ENCODE data around the gene LZIC.

DNA sequence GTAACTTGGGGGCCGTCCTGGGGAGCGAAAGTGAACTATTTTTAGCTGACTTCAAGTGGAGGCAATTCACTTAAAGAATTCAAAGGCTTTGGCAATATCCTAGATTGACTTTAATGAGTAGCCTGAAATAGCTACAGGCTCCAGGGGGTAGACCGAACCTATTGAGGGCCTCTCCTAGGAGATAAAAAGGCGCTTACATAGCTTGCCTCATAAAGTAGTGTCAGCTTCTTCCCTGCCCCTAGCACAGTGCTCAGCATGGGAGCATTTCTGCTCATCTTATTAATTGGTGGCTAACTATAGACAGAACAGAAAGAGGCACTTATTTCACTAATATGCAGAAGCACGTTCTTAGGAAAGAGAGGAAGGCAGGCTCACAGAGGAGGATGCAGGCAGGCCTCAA, 20.8 kb downstream of the LZIC start:
- TF ChIP-seq, protein P1, sequence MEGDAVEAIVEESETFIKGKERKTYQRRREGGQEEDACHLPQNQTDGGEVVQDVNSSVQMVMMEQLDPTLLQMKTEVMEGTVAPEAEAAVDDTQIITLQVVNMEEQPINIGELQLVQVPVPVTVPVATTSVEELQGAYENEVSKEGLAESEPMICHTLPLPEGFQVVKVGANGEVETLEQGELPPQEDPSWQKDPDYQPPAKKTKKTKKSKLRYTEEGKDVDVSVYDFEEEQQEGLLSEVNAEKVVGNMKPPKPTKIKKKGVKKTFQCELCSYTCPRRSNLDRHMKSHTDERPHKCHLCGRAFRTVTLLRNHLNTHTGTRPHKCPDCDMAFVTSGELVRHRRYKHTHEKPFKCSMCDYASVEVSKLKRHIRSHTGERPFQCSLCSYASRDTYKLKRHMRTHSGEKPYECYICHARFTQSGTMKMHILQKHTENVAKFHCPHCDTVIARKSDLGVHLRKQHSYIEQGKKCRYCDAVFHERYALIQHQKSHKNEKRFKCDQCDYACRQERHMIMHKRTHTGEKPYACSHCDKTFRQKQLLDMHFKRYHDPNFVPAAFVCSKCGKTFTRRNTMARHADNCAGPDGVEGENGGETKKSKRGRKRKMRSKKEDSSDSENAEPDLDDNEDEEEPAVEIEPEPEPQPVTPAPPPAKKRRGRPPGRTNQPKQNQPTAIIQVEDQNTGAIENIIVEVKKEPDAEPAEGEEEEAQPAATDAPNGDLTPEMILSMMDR (IDR thresholded peaks at IDR 0.05 in 4 of 5, conservative IDR thresholded peaks at IDR 0.05 in 1 of 5) = no peak
- TF ChIP-seq POLR2A (IDR thresholded peaks at IDR 0.05) = no peak
